ENCODE results near the gene MEP1A.
"Not testable (repeated sequence)": the region's sequence is repeated elsewhere in the genome, so short reads cannot be mapped to it uniquely, and the experiment has no call there.

DNA sequence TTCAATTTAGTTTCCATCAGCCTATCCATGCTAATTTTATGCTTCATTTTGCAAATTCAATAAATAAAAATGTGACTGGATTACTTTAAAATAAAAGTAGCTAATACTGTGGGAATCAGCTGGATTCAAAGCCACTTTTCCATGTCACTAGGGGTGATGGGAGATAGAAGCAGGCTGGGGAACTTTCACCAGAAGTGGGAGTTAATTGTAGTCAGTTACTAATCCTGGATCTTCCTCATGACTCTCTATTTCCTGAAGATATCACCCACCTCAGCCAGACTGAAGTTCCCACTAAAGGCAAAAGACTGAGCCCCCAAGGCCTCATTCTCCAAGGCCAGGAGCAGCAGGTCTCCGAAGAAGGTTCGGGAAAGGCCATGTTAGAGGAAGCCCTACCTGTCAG is 41.8 kb downstream of the MEP1A start:
- TF ChIP-seq CTCF (conservative IDR thresholded peaks at IDR 0.05 in 1 of 2, IDR thresholded peaks at IDR 0.05 in 1 of 2; ENCODE audit: extremely low read depth in 1 of 2, insufficient read depth in 1 of 2, low read depth in 1 of 2, low read length in 2 of 2); EZH2 (IDR thresholded peaks at IDR 0.05; ENCODE audit: borderline replicate concordance, low read length): not testable (repeated sequence)

Measured in mammary epithelial cell (primary cell).